Endometrial microvascular endothelial cells (primary cell): ENCODE data around the gene CCDC200. TPM values are rescaled to one million over a fixed set of nuclear protein-coding genes. Genes with fewer than 3 reads are reported as not detected.

Experiments
- in situ Hi-C: cut with HindIII; loops from 2 replicates; pipeline ENCODE4 v1.10.0; 2017; ENCODE audit warnings: low sequenced_read_pairs, low pct_unique_long_range_greater_than_20kb; ENCODE audit errors: inconsistent ontology term
- total RNA-seq: library from RNA; depleted of rRNA; stranded (reverse); fragments of >200 nt; gene quantifications from one replicate; pipeline ENCODE4 v1.2.3, GENCODE V29; 2015; ENCODE audit errors: inconsistent ontology term

CCDC200 gene
- total RNA-seq, 1 donor from 2014 or later = not detected

GRCh38 chr17:43171586-43172487 is 56.6 kb downstream of the CCDC200 start:
- in situ Hi-C loops = no loop called here

Other genes with a start within 250 kb of the CCDC200 start
- gene PTGES3L, start 248.5 kb downstream of the CCDC200 start, total RNA-seq = not detected
- 7.3 TPM for gene RUNDC1, start 248.1 kb downstream of the CCDC200 start, total RNA-seq
- 880 TPM for gene RPL27, start 230.2 kb downstream of the CCDC200 start, total RNA-seq
- gene IFI35, start 221.8 kb downstream of the CCDC200 start, total RNA-seq = 62.6 TPM
- gene VAT1, start 206.2 kb downstream of the CCDC200 start, total RNA-seq = 599 TPM
- under 0.01 TPM for gene RND2, start 203.4 kb downstream of the CCDC200 start, total RNA-seq
- 22.7 TPM for gene BRCA1, start 103.3 kb downstream of the CCDC200 start, total RNA-seq
- 53.6 TPM for gene NBR1, start 57.4 kb downstream of the CCDC200 start, total RNA-seq
- 6.1 TPM for gene TMEM106A, start 16.7 kb downstream of the CCDC200 start, total RNA-seq
- not detected for gene RNU2-1, start 5.4 kb upstream of the CCDC200 start, total RNA-seq
- 1.4 TPM for gene ARL4D, start 170.4 kb upstream of the CCDC200 start, total RNA-seq